ENCODE data around the gene ANKS1A. TPM values are rescaled to one million over a fixed set of nuclear protein-coding genes. Genes with fewer than 3 reads are reported as not detected.
A peak's percentile ranks its signal among the peaks of the same experiment; 100 is the strongest.

The ANKS1A gene
- polyA plus RNA-seq, 1 experiment = 5.1 TPM

DNA sequence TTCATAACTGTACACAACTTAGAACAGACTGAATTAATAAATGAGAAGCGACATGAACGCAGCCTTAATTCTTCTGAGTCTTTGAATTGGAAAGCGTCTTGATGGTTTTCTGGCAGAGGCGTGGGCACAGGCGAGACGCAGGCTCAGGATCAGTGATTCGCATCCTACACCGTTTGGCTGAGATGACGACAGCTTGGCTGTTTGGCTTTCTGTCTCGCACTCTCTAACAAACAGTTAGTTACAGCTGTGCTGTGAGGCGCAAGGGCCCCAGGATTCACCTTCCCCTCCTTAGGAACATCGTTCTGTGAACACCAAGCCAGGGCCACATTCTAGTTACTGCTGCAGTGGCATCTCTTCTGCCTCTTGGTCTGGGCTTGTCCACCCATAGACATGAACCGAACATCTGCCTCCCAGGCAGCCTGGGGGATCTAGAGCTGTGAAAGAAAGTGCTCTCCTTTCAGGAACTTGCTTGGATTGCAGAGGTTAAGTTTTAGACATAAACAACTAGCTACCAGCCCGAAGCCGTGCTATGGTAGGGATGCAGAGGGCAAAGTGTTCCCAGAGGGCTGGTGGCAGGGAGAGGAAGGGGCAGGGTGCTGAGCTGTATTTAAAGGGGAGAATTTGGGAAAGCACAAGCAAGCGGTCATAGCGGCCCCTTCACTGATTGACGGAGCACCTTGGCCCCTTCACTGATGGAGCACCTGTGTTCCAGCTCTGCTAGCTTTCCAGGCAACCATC, 202.5 kb downstream of the ANKS1A start:
- H3K9me3 ChIP-seq (ENCODE audit: control insufficient read depth, insufficient read depth, low read length) = peaks cover 5% of the 10 kb centered on the region; the same call in 1 of the 2 replicates
- CTCF ChIA-PET = interaction anchor here (0.6 to 4.4 kb wide), 3 partner anchors 48 to 735 kb away, joined by 7 to 22 read pairs (median 18); no protein-coding TSS in a partner anchor

DNA sequence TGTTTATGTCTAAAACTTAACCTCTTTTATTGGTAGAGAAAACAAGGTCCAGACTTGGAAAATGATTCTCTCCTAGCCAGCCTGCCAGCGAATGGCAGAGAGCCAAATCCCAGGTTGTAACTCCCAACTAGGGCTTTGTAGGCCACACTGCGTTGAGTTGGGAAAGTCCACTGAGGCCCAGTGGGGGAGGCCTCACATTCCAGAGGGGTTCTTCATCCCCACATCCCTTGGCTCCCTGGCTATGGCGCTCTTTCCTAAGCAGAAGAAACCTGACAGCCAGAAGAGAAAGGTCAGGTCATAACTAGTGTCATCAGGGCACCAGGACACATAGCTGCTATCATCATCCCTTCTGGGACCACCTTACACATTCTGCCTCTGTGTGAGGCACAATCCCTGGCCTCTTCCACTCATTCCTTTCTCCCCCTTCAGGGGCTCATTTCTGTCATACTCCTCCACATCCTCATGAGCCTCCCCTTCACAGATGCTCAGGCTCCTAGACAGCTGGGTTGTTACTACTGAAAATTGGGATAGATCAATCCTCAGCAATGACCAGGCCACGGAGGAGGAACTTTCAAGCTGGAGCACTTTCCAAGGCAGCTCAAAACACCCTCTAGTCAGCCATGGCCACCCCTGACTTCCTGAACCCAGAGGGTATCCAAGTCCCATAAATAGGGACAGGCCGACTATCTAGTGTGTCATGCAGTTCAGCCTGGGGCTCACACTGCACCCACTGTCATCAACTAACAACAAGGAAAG, 203.5 kb downstream of the ANKS1A start:
- Histone ChIP-seq H3K27me3 (ENCODE audit: control insufficient read depth, insufficient read depth, low read length) (no peaks in the 10 kb centered on the region), H3K4me3 (ENCODE audit: low read depth, low read length) (no peak overlapping the region), H3K9me3 (ENCODE audit: control insufficient read depth, insufficient read depth, low read length) (peaks cover 5% of the 10 kb centered on the region; the same call in 1 of the 2 replicates), H3K27ac (ENCODE audit: low read depth, low read length) (peak overlapping the region; percentile 39)
- POLR2A ChIA-PET = interaction anchor here (0.9 kb wide), 1 partner anchor 43 kb away, joined by 5 read pairs; no protein-coding TSS in a partner anchor
- CTCF ChIA-PET = interaction anchor here (0.5 to 4.4 kb wide), 4 partner anchors 13 to 149 kb away, joined by 3 to 22 read pairs (median 12); no protein-coding TSS in a partner anchor
- DNase-seq (ENCODE audit: low read depth, low spot score) = peak; percentile 24
- TF ChIP-seq, protein P1, sequence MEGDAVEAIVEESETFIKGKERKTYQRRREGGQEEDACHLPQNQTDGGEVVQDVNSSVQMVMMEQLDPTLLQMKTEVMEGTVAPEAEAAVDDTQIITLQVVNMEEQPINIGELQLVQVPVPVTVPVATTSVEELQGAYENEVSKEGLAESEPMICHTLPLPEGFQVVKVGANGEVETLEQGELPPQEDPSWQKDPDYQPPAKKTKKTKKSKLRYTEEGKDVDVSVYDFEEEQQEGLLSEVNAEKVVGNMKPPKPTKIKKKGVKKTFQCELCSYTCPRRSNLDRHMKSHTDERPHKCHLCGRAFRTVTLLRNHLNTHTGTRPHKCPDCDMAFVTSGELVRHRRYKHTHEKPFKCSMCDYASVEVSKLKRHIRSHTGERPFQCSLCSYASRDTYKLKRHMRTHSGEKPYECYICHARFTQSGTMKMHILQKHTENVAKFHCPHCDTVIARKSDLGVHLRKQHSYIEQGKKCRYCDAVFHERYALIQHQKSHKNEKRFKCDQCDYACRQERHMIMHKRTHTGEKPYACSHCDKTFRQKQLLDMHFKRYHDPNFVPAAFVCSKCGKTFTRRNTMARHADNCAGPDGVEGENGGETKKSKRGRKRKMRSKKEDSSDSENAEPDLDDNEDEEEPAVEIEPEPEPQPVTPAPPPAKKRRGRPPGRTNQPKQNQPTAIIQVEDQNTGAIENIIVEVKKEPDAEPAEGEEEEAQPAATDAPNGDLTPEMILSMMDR (IDR thresholded peaks at IDR 0.05; ENCODE audit: low read depth, low read length) = no peak

More for the DNA sequence above, 202.5 kb downstream of the ANKS1A start:
- Histone ChIP-seq H3K4me3 (ENCODE audit: low read depth, low read length) (no peak overlapping the region), H3K27ac (ENCODE audit: low read depth, low read length) (peak overlapping the region; percentile 65), H3K27me3 (ENCODE audit: control insufficient read depth, insufficient read depth, low read length) (no peaks in the 10 kb centered on the region)
- no peak for DNase-seq (ENCODE audit: low read depth, low spot score)
- TF ChIP-seq, protein P1 (IDR thresholded peaks at IDR 0.05; ENCODE audit: low read depth, low read length) = no peak
- POLR2A ChIA-PET = no interaction called here

DNA sequence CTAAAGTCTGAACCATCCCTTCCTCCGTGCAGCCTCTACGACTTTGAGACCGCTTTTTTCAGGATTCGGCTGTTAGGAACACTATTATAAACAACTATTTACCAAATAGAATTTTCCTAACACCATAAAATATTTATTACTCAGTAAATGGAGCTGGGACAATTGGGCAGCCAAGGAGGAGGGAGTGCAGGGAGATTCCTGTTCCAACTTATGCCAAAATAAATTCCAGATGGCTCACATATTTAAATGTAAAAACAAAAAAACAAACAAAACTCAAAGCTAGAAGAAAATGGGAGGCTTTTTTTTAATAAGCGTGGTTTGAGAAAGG, 204.0 kb downstream of the ANKS1A start:
- Histone ChIP-seq H3K27me3 (ENCODE audit: control insufficient read depth, insufficient read depth, low read length) (no peaks in the 10 kb centered on the region), H3K27ac (ENCODE audit: low read depth, low read length) (no peak overlapping the region), H3K9me3 (ENCODE audit: control insufficient read depth, insufficient read depth, low read length) (peaks cover 5% of the 10 kb centered on the region; the same call in 1 of the 2 replicates), H3K4me3 (ENCODE audit: low read depth, low read length) (no peak overlapping the region)
- POLR2A ChIA-PET = interaction anchor here (0.9 kb wide), 1 partner anchor 43 kb away, joined by 5 read pairs; no protein-coding TSS in a partner anchor
- DNase-seq (ENCODE audit: low read depth, low spot score) = no peak
- CTCF ChIA-PET = interaction anchor here (0.5 to 4.4 kb wide), 4 partner anchors 14 to 148 kb away, joined by 3 to 22 read pairs (median 12); no protein-coding TSS in a partner anchor
- TF ChIP-seq, protein P1 (IDR thresholded peaks at IDR 0.05; ENCODE audit: low read depth, low read length) = no peak

DNA sequence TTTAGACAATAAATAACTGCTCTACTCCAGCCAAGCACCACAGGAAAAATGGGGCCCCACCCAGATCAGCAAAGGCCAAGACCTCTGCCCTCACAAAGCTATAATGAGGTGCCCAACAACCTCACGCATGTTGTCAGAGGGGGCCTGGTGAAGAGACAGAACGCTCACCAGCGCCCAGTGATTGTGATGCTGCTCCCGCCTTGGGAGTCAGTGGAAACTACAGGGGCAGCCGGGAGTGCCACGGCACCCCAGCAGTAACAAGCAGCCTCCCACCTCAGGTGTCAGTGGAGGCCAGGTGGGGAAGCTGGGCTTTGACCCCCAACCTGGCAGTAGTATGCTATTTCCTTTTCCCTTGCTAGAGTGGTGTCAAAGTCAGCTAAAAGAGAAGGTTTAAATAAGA, 204.7 kb downstream of the ANKS1A start:
- CTCF ChIA-PET = interaction anchor here (1.2 to 4.4 kb wide), 3 partner anchors 46 to 147 kb away, joined by 6 to 22 read pairs (median 18); no protein-coding TSS in a partner anchor
- no peak overlapping the region for H3K27ac ChIP-seq (ENCODE audit: low read depth, low read length)
- POLR2A ChIA-PET = interaction anchor here (0.9 kb wide), 1 partner anchor 44 kb away, joined by 5 read pairs; no protein-coding TSS in a partner anchor
- peaks cover 5% of the 10 kb centered on the region; the same call in 1 of the 2 replicates for H3K9me3 ChIP-seq (ENCODE audit: control insufficient read depth, insufficient read depth, low read length)
- DNase-seq (ENCODE audit: low read depth, low spot score) = no peak
- no peak overlapping the region for H3K4me3 ChIP-seq (ENCODE audit: low read depth, low read length)
- TF ChIP-seq, protein P1 (IDR thresholded peaks at IDR 0.05; ENCODE audit: low read depth, low read length) = no peak
- no peaks in the 10 kb centered on the region for H3K27me3 ChIP-seq (ENCODE audit: control insufficient read depth, insufficient read depth, low read length)

All from AG04450 (cell line).